NCI-H2171 (cell line): ENCODE results near the gene GTF2H3.

Experiments used
- DNase-seq: peaks from one replicate; lab custom pipeline; 2025; lab: John Stamatoyannopoulos, UW

GTF2H3 gene

GRCh38 chr12:123645878-123646277, 12.2 kb downstream of the GTF2H3 start:
- no peak for DNase-seq

DNA sequence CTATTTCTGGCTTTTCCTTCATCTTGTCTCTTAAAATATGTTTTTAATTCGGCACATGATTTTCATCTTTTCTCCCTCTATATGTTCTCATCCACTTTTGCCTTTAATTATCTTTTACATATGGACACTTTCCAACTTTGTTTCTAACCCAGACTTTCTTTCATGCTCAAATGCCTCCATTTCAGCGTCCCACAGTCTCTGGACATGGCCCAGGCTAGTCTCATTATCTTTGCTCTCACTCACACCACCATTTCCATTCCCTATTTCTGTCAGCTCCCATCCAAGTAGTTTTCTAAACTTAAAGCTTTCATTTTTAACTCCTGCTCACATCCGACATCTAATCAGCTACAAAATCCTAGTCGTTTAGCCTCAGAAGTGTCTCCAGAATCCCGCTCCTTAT, 14.8 kb downstream of the GTF2H3 start:
- DNase-seq, result no peak

GRCh38 chr12:123654129-123654701, 20.6 kb downstream of the GTF2H3 start:
- no peak for DNase-seq

GRCh38 chr12:123655420-123655819, 21.8 kb downstream of the GTF2H3 start:
- no peak for DNase-seq

- no peak for DNase-seq
Measured at GRCh38 chr12:123656392-123656791, 22.8 kb downstream of the GTF2H3 start.

DNA sequence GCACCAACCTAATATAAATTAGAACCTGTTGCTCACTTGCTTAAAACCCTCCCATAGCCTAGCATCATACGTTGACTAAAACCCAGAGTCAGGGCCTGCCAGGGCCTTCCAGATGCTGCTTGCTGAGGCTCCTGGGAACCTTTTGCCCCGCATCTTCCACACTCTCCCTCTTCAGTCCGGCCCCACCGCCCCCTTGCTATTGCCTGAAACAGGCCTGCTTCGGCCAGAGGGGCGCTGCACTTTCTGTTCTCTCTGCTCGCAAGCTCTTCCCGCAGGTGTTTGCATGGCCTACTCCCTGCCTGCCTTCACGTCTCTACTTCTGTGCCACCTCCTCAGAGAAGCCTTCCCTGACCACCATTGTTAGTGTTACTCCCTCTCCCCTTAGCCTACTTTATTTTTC, 23.6 kb downstream of the GTF2H3 start:
- no peak for DNase-seq

DNA sequence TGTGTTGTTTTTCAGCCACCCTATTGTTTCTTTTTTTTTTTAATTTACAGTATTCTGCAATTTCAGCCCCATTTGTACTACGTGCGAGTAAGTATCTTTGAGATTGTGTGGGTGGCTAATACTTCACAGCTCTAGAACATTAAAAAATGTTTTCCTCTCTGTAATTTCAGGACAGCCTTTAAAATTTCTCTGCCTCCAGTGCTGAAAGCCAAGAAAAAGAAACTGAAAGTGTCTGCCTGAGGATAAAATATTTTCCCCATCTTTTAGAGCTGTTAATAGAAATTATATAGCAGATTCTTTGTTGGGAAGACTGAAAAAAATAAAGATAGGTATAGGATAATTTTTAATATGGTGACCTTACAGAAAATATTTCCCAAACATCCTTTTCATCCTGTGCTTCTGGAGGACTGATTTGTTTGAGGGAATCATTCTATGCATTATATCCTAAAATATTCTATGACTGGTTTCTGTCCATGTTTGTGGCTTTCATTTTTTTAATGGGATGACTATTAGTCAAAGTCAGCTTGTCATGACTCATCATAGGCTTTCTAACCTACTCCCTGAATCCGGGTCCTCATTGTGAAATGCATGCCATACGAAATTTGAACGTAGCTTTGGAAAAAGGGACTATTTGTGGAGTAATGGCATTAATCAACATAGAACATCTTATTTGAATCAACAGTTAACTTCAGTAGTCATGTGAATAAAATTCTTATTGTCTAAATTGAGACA, 26.5 kb downstream of the GTF2H3 start:
- no peak for DNase-seq

- no peak for DNase-seq
Measured at GRCh38 chr12:123667771-123668170, 34.1 kb downstream of the GTF2H3 start.

GRCh38 chr12:123670882-123671728, 37.5 kb downstream of the GTF2H3 start, which contains the start of gene TCTN2:
Gene TCTN2 (plus strand): TSS chr12:123671113. CDS start chr12:123671241, 128 bp downstream.
- DNase-seq, result peak; percentile 91

- no peak for DNase-seq
Measured at GRCh38 chr12:123671876-123672275, 38.2 kb downstream of the GTF2H3 start.

GRCh38 chr12:123675436-123675835, 41.8 kb downstream of the GTF2H3 start:
- DNase-seq, result no peak

DNA sequence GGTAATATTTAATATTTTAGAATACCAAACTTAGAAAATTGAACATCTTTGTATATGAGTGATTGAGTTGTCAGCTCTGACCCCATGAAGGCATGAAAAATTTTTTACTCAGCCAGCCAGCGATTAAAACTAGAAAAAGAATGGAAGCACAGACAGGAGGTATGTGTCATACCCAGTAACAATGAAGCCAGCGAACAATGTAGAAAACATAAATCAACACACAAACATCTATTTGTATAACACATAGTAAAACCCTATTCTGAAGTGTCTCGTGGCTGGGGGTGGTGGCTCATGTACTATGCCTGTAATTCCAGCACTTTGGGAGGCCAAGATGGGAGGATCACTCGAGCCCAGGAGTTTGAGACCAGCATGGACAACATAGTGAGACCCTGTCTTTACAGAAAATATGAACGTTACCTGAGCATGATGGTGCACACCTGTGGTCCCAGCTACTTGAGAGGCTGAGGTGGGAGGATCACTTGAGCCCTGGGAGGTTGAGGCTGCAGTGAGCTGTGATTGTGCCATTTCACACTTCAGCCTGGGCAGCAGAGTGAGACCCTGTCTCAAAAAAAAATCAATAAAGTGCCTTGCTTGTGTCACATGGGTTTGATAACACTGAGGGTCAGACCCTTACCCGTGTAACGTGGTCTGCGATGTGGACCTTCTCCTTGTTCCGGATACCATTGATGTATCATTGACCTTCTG, 43.1 kb downstream of the GTF2H3 start:
- DNase-seq, result no peak

DNA sequence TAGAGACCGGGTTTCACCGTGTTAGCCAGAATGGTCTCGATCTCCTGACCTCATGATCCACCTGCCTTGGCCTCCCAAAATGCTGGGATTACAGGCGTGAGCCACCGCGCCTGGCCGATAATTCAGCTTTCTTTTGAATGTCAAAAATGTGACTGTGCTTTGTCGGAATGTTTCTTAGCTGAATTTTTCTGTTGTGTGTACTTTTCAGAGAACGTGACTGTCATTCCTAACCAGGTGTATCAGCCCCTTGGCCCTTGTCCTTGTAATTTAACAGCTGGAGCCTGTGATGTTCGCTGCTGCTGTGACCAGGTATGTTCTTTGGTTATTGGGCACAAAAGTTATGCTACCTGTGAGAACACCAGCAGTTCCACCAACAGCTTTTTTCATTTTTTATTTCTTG, 45.4 kb downstream of the GTF2H3 start:
- no peak for DNase-seq

DNA sequence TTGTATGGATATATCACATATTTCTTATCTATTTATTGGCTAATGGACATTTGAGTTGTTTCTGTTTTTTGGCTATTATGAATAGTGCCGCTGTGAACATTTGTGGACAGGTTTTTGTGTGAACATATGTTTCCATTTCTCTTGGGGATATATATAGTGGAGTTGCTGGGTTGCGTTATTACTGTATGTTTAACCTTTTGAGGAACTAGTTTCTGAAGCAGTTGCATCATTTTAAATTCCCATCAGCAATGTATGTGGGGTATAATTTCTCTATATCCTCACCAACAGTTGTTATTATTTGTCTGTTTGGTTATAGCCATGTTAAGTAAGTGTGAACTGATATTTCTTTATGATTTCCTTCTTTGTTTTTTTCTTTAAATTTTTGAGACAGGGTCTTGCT, 48.0 kb downstream of the GTF2H3 start:
- no peak for DNase-seq

GRCh38 chr12:123683964-123684363, 50.3 kb downstream of the GTF2H3 start:
- no peak for DNase-seq

GRCh38 chr12:123686636-123687190, 53.1 kb downstream of the GTF2H3 start:
- no peak for DNase-seq

GRCh38 chr12:123690191-123690840, 56.7 kb downstream of the GTF2H3 start:
- DNase-seq, result no peak

GRCh38 chr12:123696207-123696606, 62.6 kb downstream of the GTF2H3 start:
- DNase-seq, result no peak

GRCh38 chr12:123696646-123697045, 63.0 kb downstream of the GTF2H3 start:
- DNase-seq, result no peak

- DNase-seq, result peak; percentile 29
Measured at GRCh38 chr12:123705935-123706334, 72.3 kb downstream of the GTF2H3 start.

DNA sequence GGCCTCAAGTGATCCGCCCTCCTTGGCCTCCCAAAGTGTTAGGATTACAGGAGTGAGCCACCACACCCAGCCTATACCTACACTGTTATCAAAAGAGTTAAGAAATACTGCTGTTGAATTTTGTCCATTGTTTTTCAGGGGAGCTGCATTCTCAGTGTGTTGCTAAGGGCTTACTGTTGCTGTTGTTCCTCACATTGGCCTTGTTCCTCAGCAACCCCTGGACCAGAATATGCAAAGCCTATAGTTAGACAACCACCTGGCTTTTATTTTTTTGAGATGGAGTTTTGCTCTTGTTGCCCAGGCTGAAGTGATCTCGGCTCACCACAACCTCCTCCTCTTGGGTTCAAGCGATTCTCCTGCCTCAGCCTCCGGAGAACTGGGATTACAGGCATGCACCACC, 73.8 kb downstream of the GTF2H3 start:
- no peak for DNase-seq
